ENCODE measurements around the gene SYP. TPM values are rescaled to one million over a fixed set of nuclear protein-coding genes. Genes with fewer than 3 reads are reported as not detected.
A peak's percentile ranks its signal among the peaks of the same experiment; 100 is the strongest.

Gene SYP
- total and polyA plus RNA-seq, 9 of the 15 experiments (the other 6 are each of a cell fraction or from before 2014, with no cell fraction given), result 0.48 to 5.1 (median 2.6) TPM

DNA sequence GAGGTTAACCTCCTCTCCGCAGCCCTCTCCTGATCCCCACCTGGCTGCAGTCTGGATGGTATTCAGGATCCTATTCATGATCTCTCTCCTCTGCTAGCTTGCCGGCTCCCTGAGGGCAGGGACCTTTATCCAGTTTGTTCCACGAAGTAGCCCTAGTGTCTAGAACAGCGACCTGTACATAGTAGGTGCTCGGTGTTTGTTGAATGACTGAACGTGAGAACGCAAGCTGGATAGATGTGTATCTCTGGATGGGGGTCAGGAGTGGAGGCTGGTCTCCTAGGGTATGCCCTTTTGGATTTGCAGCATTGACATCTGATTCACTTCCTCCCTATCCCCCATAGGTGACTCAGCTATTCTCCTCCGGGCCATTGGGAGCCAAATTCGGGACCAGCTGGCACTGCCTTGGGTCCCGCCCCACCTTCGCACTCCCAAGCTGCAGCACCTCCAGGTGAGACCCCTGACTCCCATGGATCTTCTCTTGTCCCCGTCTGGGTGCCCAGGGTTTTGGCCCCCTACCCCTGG is 42.6 kb upstream of the SYP start:
- no TSS peak for BruUV-seq (replicated peaks)
- no peak for ATAC-seq
- no peaks in the 10 kb centered on the region; the same call in 1 of the 3 replicates for H3K79me2 ChIP-seq (ENCODE audit: control insufficient read depth, insufficient read depth, low read length)
- peak overlapping the region in 1 of 2 experiments; percentile 78; a peak in 1 of 4 replicates for H3K9ac ChIP-seq (ENCODE audit: insufficient read depth in 1 of 2, low read depth in 2 of 2, low read length in 2 of 2)
- peak overlapping the region; percentile 52; the same call in 1 of the 3 replicates for H3K27ac ChIP-seq (ENCODE audit: extremely low read depth, low read depth, low read length)
- CTCF ChIA-PET (ENCODE audit: low intra/inter-chr PET ratio), result no interaction called here
- H2AFZ ChIP-seq (ENCODE audit: low read depth, low read length), result no peak overlapping the region
- no peak for FAIRE-seq
- WGBS (ENCODE audit: insufficient coverage, low coverage, missing lambda C conversion rate), result 73% methylated on average over 6 of the region's 12 CpGs
- in situ Hi-C loops (cut with MboI), result no loop called here
- H3K4me2 ChIP-seq (ENCODE audit: insufficient read depth, low read length), result peak overlapping the region; percentile 33; the same call in 1 of the 2 replicates
- peak; percentile 24; the same call in 1 of the 2 replicates for TF ChIP-seq MAFK (IDR thresholded peaks at IDR 0.05; ENCODE audit: low read length)
- TF ChIP-seq ZKSCAN1 (IDR thresholded peaks at IDR 0.05; ENCODE audit: low read depth, low read length), result peak; percentile 93
- TF ChIP-seq ZNF316 (IDR thresholded peaks at IDR 0.05), result peak; percentile 63
- peak; percentile 69 for TF ChIP-seq NFE2 (IDR thresholded peaks at IDR 0.05; ENCODE audit: low read depth)
- TF ChIP-seq MAFG (tag; conservative IDR thresholded peaks at IDR 0.05), result peak; percentile 75
- peak; percentile 25; the same call in 1 of the 2 replicates for TF ChIP-seq MAFF (IDR thresholded peaks at IDR 0.05; ENCODE audit: low read length)
- peak; percentile 63 for TF ChIP-seq C11orf30 (IDR thresholded peaks at IDR 0.05; ENCODE audit: low read depth)
- no peak for TF ChIP-seq MTA2 (IDR thresholded peaks at IDR 0.05; ENCODE audit: low read depth)
- TF ChIP-seq, protein P1, sequence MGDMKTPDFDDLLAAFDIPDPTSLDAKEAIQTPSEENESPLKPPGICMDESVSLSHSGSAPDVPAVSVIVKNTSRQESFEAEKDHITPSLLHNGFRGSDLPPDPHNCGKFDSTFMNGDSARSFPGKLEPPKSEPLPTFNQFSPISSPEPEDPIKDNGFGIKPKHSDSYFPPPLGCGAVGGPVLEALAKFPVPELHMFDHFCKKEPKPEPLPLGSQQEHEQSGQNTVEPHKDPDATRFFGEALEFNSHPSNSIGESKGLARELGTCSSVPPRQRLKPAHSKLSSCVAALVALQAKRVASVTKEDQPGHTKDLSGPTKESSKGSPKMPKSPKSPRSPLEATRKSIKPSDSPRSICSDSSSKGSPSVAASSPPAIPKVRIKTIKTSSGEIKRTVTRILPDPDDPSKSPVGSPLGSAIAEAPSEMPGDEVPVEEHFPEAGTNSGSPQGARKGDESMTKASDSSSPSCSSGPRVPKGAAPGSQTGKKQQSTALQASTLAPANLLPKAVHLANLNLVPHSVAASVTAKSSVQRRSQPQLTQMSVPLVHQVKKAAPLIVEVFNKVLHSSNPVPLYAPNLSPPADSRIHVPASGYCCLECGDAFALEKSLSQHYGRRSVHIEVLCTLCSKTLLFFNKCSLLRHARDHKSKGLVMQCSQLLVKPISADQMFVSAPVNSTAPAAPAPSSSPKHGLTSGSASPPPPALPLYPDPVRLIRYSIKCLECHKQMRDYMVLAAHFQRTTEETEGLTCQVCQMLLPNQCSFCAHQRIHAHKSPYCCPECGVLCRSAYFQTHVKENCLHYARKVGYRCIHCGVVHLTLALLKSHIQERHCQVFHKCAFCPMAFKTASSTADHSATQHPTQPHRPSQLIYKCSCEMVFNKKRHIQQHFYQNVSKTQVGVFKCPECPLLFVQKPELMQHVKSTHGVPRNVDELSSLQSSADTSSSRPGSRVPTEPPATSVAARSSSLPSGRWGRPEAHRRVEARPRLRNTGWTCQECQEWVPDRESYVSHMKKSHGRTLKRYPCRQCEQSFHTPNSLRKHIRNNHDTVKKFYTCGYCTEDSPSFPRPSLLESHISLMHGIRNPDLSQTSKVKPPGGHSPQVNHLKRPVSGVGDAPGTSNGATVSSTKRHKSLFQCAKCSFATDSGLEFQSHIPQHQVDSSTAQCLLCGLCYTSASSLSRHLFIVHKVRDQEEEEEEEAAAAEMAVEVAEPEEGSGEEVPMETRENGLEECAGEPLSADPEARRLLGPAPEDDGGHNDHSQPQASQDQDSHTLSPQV (IDR thresholded peaks at IDR 0.05), result peak; percentile 29; the same call in 1 of the 2 replicates
- TF ChIP-seq SPI1 (IDR thresholded peaks at IDR 0.05; ENCODE audit: borderline replicate concordance, low read depth, low read length), result peak; percentile 53
- no peak for TF ChIP-seq ZNF507 (tag; conservative IDR thresholded peaks at IDR 0.05)
- peak in 1 of 4 experiments; percentile 28 for DNase-seq (ENCODE audit: extremely low read depth in 1 of 4, low spot score in 3 of 4)
- no peaks in the 10 kb centered on the region for H3K9me3 ChIP-seq (replicated peaks; ENCODE audit: control insufficient read depth, insufficient read depth, low read depth, low read length)
- H3K9me1 ChIP-seq (ENCODE audit: control insufficient read depth, insufficient read depth, low read length), result no peaks in the 10 kb centered on the region
- POLR2A ChIA-PET, result interaction anchor here (0.6 to 1.3 kb wide), 3 partner anchors 14 to 715 kb away, joined by 3 to 4 read pairs (median 4); no protein-coding TSS in a partner anchor
- H4K20me1 ChIP-seq (replicated peaks; ENCODE audit: control insufficient read depth, insufficient read depth, low read length), result no peaks in the 10 kb centered on the region
- H3K4me3 ChIP-seq, result no peak overlapping the region
- intact Hi-C loops (cut with micrococcal nuclease), result no loop called here
- H3K36me3 ChIP-seq (ENCODE audit: control insufficient read depth, insufficient read depth, low read length), result peaks cover 42% of the 10 kb centered on the region; the same call in 2 of the 3 replicates
- no peaks in the 10 kb centered on the region for H3K27me3 ChIP-seq (ENCODE audit: control insufficient read depth in 2 of 2, insufficient read depth in 2 of 2, low read length in 2 of 2)
- H3K4me1 ChIP-seq (replicated peaks in 1 of 2; ENCODE audit: control insufficient read depth in 2 of 2, insufficient read depth in 2 of 2, low read length in 2 of 2), result peaks cover 32 to 47% of the 10 kb centered on the region in 2 experiments; a peak in 4 of 5 replicates
